ENCODE results near the gene FAM13A. TPM values are rescaled to one million over a fixed set of nuclear protein-coding genes. Genes with fewer than 3 reads are reported as not detected.

FAM13A gene
- total and polyA plus RNA-seq, 10 of the 15 experiments (the other 5 are each of a cell fraction or from before 2014, with no cell fraction given) = 0.05 to 1.8 (median 0.27) TPM; not detected in 1

- no peak for ATAC-seq
- no peak overlapping the region for H3K4me2 ChIP-seq (ENCODE audit: control insufficient read depth, insufficient read depth)
- H3K27ac ChIP-seq (ENCODE audit: control insufficient read depth, insufficient read depth) = no peak overlapping the region
- RAD21 ChIA-PET (ENCODE audit: unreplicated experiment) = interaction anchor here (1.5 to 7.8 kb wide), 5 partner anchors 8 to 284 kb away, joined by 4 to 263 read pairs (median 6); no protein-coding TSS in a partner anchor
- DNase-seq (ENCODE audit: low read depth, low spot score) = no peak
- no peaks in the 10 kb centered on the region; a peak in 1 of 4 replicates for H3K27me3 ChIP-seq (replicated peaks in 1 of 2; ENCODE audit: control insufficient read depth in 2 of 2, insufficient read depth in 2 of 2, low read length in 1 of 2)
- no peaks in the 10 kb centered on the region for H3K36me3 ChIP-seq (ENCODE audit: control insufficient read depth in 2 of 2, insufficient read depth in 2 of 2, low read length in 1 of 2)
- no peak for FAIRE-seq
- CTCF ChIA-PET = interaction anchor here (0.7 to 11.7 kb wide), 25 partner anchors 9 to 345 kb away, joined by 3 to 433 read pairs (median 6); partner anchors contain the start of gene TIGD2
- 55% methylated on average over 2 of the region's 2 CpGs for WGBS (ENCODE audit: insufficient coverage, insufficient replicate concordance, low lambda C conversion rate, missing lambda C conversion rate)
- H3K4me3 ChIP-seq = no peak overlapping the region
- in situ Hi-C loops (cut with MboI) (loop anchor here (5.0 kb wide), 1 partner anchor 205 kb away; no protein-coding TSS in a partner anchor), intact Hi-C loops (cut with micrococcal nuclease; ENCODE audit: unreplicated experiment) (loop anchor here (1.0 to 10.0 kb wide), 4 partner anchors 207 to 617 kb away; partner anchors contain the start of gene TIGD2)
- POLR2A ChIA-PET = interaction anchor here (1.3 to 1.5 kb wide), 2 partner anchors 144 to 206 kb away, joined by 3 to 7 read pairs; no protein-coding TSS in a partner anchor
- H3K9ac ChIP-seq (ENCODE audit: control insufficient read depth, insufficient read depth, low read length) = no peak overlapping the region
- SMC1A ChIA-PET (ENCODE audit: uncharacterized antibody, unreplicated experiment) = interaction anchor here (0.6 to 11.4 kb wide), 21 partner anchors 10 to 438 kb away, joined by 3 to 401 read pairs (median 3); no protein-coding TSS in a partner anchor
- H3K9me3 ChIP-seq (replicated peaks; ENCODE audit: control insufficient read depth, insufficient read depth, low read length) = no peaks in the 10 kb centered on the region
- TF ChIP-seq CEBPZ (IDR thresholded peaks at IDR 0.05; ENCODE audit: low read depth, low read length) (no peak), SKIL (IDR thresholded peaks at IDR 0.05; ENCODE audit: low read depth, poor library complexity, severe bottlenecking) (no peak), STAT3 (IDR thresholded peaks at IDR 0.05; ENCODE audit: low read depth, low read length) (no peak), RFX5 (IDR thresholded peaks at IDR 0.05; ENCODE audit: low read depth, low read length) (no peak), LARP7 (IDR thresholded peaks at IDR 0.05) (no peak)
- H2AFZ ChIP-seq (ENCODE audit: control insufficient read depth, low read depth, low read length) = no peak overlapping the region
- no peaks in the 10 kb centered on the region for H4K20me1 ChIP-seq (ENCODE audit: control insufficient read depth, insufficient read depth)
- no peaks in the 10 kb centered on the region for H3K4me1 ChIP-seq (ENCODE audit: control insufficient read depth, insufficient read depth, low read length)
- BruUV-seq (replicated peaks) = no TSS peak
- no peaks in the 10 kb centered on the region for H3K79me2 ChIP-seq (ENCODE audit: control insufficient read depth, insufficient read depth, low read length)
Measured at GRCh38 chr4:88817740-88818139, 239.2 kb downstream of the FAM13A start.

Measured in GM12878 (cell line).